HG02885 (cell line): ENCODE data around the gene RIOK1.

ENCODE experiments used
- ATAC-seq: cut with Tn5 transposase; IDR thresholded peaks from one replicate; pipeline ENCODE4 v1.9.1; 2021; ENCODE audit warnings: mild to moderate bottlenecking; ENCODE audit not compliant: unreplicated experiment, poor library complexity

The RIOK1 gene

DNA sequence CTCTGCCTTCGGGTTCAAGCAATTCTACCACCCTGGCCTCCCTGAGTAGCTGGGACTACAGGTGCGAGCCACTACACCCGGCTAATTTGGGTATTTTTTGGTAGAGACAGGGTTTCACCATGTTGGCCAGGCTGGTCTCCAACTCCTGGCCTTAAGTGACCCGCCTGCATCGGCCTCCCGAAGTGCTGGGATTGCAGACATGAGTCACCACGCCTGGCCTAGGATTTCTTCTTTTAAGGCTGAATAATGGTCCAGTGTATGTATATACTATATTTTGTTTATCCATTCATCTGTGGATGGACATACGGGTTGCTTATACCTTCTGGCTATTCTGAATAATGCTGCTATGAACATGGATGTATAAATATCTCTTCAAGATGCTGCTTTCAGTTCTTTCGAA, 17.1 kb downstream of the RIOK1 start:
- ATAC-seq, result no peak

GRCh38 chr6:7409740-7410139, 20.1 kb downstream of the RIOK1 start:
- no peak for ATAC-seq

DNA sequence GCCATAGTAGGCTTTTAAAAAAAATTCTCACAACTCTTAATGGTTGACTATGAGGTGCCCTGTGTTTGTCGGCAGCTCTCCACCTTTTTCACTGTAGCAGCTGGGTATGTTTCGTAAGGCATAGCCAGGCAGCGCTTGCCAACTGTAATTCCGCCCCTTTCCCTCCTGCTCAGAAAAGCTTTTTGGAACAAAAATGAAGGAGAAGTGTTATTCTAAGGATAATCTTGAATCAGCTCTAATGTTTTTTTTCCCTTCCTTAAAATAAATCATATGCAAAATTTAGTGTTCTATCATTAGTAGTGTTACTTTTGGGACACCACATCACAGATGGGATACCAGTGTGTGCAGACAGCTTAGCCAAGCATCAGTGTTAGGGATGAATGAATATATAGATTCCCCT, 21.2 kb downstream of the RIOK1 start:
- no peak for ATAC-seq

- no peak for ATAC-seq
Measured at GRCh38 chr6:7411328-7411727, 21.7 kb downstream of the RIOK1 start.

DNA sequence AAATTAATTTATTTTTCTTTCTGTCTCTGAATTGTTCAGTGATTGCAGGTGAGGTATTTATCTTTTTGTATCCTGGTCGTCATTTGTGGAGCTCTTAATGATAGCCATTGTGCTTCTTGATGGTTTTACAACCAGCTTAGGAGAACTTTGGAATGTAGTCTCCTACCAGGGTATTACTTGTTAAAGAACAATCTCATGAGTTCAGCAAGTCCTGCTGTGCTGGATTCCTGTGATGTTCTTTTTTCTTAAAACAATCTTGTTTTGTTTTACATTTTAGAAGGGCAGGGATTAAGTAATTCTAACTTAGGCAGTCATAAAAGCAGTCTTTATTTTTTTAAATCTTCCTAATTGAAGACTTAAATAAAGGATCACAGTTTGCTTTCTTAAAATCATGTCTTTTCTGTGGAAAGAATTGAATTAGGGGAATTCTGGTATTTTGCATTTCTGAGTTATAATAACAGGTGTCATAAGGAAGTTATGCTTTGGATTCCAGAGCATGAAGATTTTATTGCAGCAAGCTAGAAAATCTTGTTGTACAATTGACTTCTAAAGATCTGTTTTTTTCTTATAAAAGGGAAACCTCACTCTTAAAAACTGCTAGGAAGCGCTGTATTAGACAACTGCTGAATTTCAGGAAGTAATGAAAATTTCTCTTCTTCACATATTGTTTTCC, 23.7 kb downstream of the RIOK1 start:
- no peak for ATAC-seq

- no peak for ATAC-seq
Measured at GRCh38 chr6:7414811-7415210, 25.2 kb downstream of the RIOK1 start.

- no peak for ATAC-seq
Measured at GRCh38 chr6:7417684-7418083, 28.1 kb downstream of the RIOK1 start.

- no peak for ATAC-seq
Measured at GRCh38 chr6:7418238-7418905, 28.8 kb downstream of the RIOK1 start.

- no peak for ATAC-seq
Measured at GRCh38 chr6:7419065-7419464, 29.5 kb downstream of the RIOK1 start.

GRCh38 chr6:7421066-7421465, 31.5 kb downstream of the RIOK1 start:
- no peak for ATAC-seq

- ATAC-seq, result no peak
Measured at GRCh38 chr6:7424058-7424457, 34.5 kb downstream of the RIOK1 start.

DNA sequence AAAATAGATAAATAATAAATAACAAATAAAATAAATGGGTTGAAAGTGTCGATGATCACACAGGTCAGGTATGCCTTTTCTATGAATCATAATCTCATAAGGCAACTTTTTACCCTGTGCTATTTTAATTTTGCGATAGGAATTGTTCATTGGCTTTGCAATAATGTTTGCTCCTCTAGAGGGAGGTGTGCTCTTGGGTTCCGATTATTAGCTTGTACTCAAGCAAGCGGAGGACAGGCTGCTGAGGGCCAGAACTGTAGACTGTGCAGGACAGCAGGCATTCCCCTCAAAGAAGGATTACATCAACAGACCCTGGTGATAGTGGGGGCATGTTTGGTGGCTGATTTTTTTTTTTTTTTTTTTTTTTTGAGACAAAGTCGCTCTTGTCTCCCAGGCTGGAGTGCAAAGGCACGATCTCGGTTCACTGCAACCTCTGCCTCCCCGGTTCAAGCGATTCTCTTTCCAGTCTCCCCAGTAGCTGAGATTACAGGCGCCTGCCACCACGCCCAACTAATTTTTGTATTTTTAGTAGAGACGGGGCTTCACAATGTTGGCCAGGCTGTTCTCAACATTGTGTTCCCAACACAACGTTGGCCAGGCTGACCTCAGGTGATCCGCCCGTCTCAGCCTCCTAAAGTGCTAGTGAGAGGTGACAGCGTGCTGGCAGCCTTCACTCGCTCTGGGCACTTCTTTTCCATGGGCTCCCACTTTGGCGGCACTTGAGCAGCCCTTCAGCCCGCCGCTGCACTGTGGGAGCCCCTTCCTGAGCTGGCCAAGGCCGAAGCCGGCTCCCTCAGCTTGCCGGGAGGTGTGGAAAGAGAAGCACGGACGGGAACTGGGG, 35.6 kb downstream of the RIOK1 start:
- no peak for ATAC-seq

DNA sequence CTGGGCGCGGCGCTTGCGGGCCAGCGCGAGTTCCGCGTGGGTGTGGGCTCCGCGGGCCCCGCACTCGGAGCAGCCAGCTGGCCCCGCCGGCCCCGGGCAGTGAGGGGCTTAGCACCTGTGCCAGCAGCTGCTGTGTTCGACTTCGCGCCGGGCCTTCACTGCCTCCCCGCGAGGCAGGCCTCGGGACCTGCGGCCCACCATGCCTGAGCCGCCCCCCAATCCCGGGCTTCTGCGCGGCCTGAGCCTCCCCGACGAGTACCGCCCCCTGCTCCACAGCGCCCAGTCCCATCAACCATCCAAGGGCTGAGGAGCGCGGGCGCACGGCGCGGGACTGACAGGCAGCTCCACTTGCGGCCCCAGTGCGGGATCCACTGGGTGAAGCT, 36.2 kb downstream of the RIOK1 start:
- ATAC-seq, result no peak

DNA sequence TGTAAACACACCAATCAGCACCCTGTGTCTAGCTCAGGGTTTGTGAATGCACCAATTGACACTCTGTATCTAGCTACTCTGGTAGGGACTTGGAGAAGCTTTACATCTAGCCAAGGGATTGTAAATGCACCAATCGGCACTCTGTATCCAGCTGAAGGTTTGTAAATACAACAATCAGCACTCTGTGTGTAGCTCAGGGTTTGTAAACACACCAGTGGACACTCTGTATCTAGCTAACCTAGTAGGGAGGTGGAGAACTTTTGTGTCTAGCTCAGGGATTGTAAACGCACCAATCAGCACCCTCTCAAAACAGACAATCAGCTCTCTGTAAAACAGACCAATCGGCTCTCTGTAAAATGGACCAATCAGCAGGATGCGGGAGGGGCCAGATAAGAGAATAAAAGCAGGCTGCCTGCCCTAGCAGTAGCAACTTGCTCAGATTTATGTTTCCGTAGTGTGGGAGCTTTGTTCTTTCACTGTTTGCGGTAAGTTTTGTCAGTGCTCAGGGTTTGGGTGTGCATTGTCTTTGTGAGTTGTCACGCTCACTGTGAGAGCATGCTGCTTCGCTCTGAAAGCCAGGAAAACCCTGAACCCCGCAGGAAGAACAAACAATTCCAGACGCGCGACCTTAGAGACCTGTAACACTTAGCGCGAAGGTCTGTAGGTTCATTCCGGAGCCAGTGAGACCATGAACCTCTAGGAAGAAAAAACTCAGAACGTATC, 37.0 kb downstream of the RIOK1 start:
- ATAC-seq, result no peak

DNA sequence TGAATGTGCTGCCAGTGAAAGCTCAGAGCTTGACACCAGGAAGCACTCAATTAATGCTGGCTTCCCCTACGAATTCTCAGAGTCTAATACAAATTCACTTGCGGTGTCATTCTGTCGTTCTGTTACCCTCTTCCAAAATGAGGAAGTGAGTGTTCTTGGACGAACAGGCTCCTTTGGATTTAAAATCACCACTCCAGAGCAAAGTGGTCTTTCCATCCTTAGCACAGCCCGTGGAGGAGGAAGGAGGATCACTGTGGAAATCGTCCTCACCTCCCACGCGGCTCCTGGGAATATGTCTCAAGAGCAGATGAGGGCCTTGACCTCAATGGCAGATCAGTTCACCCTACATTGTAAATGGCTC, 41.7 kb downstream of the RIOK1 start:
- no peak for ATAC-seq

GRCh38 chr6:7431674-7432390, 42.2 kb downstream of the RIOK1 start:
- no peak for ATAC-seq

GRCh38 chr6:7432391-7433120, 42.9 kb downstream of the RIOK1 start:
- ATAC-seq, result no peak

DNA sequence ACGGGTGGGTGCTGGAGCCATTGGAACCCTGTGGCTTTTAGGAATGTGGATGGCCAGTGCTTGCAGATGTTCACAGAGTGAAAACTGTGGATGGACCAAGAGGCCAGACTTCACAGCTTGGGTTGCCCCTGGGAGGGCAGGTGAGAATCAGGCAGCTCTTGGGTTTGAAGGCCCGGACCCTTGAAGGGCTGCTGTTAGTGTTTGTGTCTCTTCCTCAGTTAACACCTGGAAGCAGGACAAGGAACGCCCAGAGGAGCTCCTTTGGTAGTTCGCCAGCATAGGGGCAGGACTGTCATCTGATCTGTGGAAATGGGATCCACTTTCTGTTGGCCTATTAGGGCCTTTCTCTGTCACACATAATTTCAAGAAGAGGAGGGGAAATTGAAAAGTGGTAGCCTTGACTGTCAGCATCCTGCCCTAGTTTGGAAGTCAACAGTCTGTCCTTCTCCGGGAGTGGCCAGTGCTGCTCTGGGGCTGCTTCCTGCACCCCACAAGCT, 43.6 kb downstream of the RIOK1 start:
- no peak for ATAC-seq

DNA sequence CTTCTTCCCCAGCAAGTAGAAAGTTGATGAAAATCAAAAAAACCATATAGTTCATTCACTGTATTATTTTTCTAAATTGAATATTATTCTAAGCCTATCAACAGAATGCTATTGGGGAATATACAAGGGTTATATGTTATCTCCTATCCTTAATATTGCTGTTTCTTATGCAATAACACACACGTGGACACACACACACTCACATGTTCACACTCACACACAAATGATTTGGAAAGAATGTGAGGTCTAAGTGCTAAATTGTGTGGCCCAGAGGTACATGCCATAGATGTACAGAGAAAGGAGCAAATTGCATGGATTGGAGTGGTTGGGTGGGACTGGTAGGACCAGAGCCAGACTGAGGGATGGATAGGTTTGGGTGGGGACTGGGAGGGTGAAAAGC, 45.1 kb downstream of the RIOK1 start:
- ATAC-seq, result no peak
